ENCODE results near the gene PLXNA4.

GRCh38 chr7:132359743-132360142 lies 216.5 kb downstream of the PLXNA4 start:
- TF ChIP-seq EZH2phosphoT487 (IDR thresholded peaks at IDR 0.05; ENCODE audit: unreplicated experiment) (no peak), CTCF (conservative IDR thresholded peaks at IDR 0.05; ENCODE audit: low read depth in 2 of 2) (no peak), CREB1 (CRISPR knock-in tag; IDR thresholded peaks at IDR 0.05; ENCODE audit: low read depth) (no peak), EZH2 (IDR thresholded peaks at IDR 0.05; ENCODE audit: low read depth, unreplicated experiment) (no peak), JUNB (IDR thresholded peaks at IDR 0.05; ENCODE audit: unreplicated experiment) (no peak), POLR2AphosphoS5 (IDR thresholded peaks at IDR 0.05; ENCODE audit: low read depth) (no peak)
- TF ChIP-seq, protein P1, sequence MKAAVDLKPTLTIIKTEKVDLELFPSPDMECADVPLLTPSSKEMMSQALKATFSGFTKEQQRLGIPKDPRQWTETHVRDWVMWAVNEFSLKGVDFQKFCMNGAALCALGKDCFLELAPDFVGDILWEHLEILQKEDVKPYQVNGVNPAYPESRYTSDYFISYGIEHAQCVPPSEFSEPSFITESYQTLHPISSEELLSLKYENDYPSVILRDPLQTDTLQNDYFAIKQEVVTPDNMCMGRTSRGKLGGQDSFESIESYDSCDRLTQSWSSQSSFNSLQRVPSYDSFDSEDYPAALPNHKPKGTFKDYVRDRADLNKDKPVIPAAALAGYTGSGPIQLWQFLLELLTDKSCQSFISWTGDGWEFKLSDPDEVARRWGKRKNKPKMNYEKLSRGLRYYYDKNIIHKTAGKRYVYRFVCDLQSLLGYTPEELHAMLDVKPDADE (IDR thresholded peaks at IDR 0.05): no peak
- TF ChIP-seq, protein P2, sequence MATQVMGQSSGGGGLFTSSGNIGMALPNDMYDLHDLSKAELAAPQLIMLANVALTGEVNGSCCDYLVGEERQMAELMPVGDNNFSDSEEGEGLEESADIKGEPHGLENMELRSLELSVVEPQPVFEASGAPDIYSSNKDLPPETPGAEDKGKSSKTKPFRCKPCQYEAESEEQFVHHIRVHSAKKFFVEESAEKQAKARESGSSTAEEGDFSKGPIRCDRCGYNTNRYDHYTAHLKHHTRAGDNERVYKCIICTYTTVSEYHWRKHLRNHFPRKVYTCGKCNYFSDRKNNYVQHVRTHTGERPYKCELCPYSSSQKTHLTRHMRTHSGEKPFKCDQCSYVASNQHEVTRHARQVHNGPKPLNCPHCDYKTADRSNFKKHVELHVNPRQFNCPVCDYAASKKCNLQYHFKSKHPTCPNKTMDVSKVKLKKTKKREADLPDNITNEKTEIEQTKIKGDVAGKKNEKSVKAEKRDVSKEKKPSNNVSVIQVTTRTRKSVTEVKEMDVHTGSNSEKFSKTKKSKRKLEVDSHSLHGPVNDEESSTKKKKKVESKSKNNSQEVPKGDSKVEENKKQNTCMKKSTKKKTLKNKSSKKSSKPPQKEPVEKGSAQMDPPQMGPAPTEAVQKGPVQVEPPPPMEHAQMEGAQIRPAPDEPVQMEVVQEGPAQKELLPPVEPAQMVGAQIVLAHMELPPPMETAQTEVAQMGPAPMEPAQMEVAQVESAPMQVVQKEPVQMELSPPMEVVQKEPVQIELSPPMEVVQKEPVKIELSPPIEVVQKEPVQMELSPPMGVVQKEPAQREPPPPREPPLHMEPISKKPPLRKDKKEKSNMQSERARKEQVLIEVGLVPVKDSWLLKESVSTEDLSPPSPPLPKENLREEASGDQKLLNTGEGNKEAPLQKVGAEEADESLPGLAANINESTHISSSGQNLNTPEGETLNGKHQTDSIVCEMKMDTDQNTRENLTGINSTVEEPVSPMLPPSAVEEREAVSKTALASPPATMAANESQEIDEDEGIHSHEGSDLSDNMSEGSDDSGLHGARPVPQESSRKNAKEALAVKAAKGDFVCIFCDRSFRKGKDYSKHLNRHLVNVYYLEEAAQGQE (IDR thresholded peaks at IDR 0.05; ENCODE audit: unreplicated experiment): no peak

Data from GM23338 (cell line).